ENCODE data around the gene TRIB2.

Gene TRIB2

DNA sequence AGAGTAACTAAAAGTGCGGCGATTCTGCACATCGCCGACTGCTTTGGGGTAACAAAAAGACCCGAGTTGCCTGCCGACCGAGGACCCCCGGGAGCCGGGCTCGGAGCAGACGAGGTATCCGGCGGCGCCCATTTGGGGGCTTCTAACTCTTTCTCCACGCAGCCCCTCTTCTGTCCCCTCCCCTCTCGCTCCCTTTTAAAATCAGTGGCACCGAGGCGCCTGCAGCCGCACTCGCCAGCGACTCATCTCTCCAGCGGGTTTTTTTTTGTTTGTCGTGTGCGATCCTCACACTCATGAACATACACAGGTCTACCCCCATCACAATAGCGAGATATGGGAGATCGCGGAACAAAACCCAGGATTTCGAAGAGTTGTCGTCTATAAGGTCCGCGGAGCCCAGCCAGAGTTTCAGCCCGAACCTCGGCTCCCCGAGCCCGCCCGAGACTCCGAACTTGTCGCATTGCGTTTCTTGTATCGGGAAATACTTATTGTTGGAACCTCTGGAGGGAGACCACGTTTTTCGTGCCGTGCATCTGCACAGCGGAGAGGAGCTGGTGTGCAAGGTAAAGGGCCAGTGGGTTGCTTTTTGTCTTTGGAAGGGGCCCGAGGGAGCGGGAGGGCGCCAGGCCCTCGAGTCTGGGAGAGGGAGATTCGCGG lies 1.4 kb downstream of the TRIB2 start:
- TF ChIP-seq, protein P1, sequence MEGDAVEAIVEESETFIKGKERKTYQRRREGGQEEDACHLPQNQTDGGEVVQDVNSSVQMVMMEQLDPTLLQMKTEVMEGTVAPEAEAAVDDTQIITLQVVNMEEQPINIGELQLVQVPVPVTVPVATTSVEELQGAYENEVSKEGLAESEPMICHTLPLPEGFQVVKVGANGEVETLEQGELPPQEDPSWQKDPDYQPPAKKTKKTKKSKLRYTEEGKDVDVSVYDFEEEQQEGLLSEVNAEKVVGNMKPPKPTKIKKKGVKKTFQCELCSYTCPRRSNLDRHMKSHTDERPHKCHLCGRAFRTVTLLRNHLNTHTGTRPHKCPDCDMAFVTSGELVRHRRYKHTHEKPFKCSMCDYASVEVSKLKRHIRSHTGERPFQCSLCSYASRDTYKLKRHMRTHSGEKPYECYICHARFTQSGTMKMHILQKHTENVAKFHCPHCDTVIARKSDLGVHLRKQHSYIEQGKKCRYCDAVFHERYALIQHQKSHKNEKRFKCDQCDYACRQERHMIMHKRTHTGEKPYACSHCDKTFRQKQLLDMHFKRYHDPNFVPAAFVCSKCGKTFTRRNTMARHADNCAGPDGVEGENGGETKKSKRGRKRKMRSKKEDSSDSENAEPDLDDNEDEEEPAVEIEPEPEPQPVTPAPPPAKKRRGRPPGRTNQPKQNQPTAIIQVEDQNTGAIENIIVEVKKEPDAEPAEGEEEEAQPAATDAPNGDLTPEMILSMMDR (IDR thresholded peaks at IDR 0.05; ENCODE audit: control extremely low read depth, extremely low read depth, low read depth, missing control alignments): no peak
- ChIA-PET CTCF (interaction anchor here (1.0 to 3.2 kb wide), 5 partner anchors 8 to 855 kb away, joined by 3 to 10 read pairs (median 3); no protein-coding TSS in a partner anchor), POLR2A (no interaction called here)
- no peak for DNase-seq (ENCODE audit: extremely low spot score)

DNA sequence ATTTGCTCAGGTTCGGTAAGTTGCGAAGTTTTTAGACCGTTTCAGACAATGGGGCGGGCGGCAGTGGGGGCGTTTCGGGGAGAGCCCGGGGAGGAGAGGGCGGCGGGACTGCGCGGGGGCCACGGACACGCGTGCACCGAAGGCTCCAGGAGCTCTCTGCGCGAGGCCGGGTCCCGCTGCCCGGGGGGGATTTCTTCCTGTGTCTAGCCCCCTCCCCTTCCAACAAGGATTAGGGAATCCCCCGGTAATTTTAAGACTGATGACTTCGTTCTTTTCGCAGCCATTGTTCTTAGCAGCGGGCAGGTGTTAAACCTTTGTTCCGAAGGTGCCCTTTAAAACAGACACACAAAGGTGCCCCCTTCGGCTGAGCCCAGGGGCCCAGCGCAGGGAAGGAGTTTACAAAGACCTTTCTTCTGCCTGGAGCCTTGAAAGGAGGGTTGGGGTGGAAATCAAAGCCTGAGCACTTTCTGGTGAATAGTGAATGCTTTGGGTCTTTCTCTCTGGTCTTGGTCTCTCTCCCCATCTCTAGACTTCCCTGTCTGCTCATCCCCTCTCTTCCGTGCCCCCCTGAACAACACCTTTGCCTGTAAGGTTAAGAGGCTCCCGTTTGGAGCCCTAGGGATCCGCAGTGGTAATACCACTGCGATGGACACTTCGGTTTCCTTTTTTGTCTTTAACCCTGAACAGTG lies 2.1 kb downstream of the TRIB2 start:
- DNase-seq (ENCODE audit: extremely low spot score): no peak
- POLR2A ChIA-PET: no interaction called here
- TF ChIP-seq, protein P1 (IDR thresholded peaks at IDR 0.05; ENCODE audit: control extremely low read depth, extremely low read depth, low read depth, missing control alignments): no peak
- CTCF ChIA-PET: no interaction called here

DNA sequence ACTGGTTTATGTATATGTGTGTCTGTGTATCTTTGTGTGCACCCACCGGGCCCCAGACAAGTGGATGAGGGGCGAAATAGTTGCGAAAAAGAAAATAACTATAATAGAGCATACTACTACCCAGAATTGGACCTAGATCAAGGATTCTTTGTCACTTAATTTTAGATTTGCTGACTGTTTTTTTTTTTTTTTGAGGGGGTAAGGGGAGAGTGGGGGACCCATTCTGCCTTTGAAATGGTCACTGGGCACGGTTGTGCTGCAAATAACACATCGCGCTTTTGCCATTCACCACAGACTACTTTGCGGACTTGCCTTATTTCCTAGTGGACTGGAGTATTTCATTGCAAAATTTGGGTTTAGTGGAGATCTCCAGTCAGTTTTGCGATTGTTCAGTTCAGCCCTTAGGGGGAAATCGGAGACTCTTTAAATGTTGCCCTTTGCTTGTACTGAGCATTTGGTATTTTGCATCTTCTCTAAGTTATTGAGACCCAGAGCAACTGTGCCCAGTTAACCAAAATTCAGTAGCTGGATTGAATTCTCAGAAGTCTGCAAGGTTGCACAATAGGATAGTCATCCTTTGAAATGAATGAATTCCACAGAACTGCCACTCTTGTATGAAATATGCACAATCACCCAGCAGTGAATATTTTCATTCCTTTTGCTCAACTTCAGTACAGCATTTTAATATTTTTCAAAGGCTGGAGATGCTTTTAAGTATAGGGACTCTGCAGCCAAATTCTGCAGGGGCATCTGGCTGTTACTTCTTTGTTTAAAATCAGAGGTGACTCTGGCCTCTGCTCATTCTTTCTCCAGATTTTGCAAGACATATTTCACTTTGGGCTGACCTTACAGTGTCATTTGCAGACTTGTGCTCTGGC lies 2.9 kb downstream of the TRIB2 start:
- TF ChIP-seq, protein P1 (IDR thresholded peaks at IDR 0.05; ENCODE audit: control extremely low read depth, extremely low read depth, low read depth, missing control alignments): no peak
- DNase-seq (ENCODE audit: extremely low spot score): no peak
- ChIA-PET POLR2A (no interaction called here), CTCF (interaction anchor here (1.1 kb wide), 1 partner anchor 17 kb away, joined by 3 read pairs; no protein-coding TSS in a partner anchor)

DNA sequence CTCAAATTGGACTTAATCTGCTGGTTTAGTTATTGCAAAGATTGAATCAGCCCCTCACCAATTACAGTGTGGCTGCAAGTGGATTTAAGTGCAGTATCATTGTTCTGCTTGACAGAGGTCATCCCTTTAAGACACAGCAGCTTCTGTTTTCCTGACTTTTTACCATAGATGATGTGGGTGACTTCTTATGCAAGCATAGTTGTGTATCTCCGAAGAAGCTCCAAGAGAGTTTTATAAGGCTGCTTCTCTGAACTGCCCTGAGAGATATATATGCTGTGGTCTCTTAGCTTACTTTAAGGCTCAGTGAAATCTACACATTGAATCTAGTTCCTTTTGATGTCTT lies 3.5 kb downstream of the TRIB2 start:
- TF ChIP-seq, protein P1 (IDR thresholded peaks at IDR 0.05; ENCODE audit: control extremely low read depth, extremely low read depth, low read depth, missing control alignments): no peak
- CTCF ChIA-PET: interaction anchor here (1.1 kb wide), 2 partner anchors 9 to 17 kb away, joined by 3 read pairs; no protein-coding TSS in a partner anchor
- no peak for DNase-seq (ENCODE audit: extremely low spot score)
- POLR2A ChIA-PET: no interaction called here

DNA sequence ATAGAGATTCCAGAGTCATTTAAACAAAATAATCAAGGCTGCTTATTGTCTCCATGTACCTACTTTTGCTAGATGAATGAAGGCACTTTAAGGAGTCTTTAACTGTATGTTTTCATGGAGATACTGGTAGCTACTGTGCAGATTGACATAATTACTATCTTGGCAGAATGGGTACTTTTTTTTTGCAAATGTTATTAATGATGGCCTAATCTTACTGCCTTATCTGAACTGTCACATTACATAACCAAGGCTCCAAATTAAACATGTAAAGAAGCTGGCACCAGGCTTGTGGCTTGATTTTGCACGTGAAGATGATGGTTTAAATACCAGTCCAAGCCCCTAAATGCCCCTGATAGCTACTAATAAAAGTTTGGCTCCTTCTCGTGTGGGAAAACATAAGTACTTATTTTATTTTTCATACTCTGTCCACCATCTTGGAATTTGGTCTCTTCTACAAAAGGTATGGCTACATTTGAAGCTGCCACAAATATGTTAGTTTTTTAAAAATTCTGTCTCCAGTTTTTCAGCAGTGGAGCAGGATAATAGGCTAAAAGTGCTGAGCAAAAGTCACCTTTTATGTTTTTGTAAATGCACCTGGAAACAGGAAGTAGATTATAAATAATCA lies 4.1 kb downstream of the TRIB2 start:
- TF ChIP-seq, protein P1 (IDR thresholded peaks at IDR 0.05; ENCODE audit: control extremely low read depth, extremely low read depth, low read depth, missing control alignments): no peak
- no peak for DNase-seq (ENCODE audit: extremely low spot score)
- POLR2A ChIA-PET: no interaction called here
- CTCF ChIA-PET: interaction anchor here (1.0 to 1.1 kb wide), 3 partner anchors 8 to 44 kb away, joined by 3 read pairs; no protein-coding TSS in a partner anchor
